HepG2 (cell line): ENCODE data around the gene DCN. TPM values are rescaled to one million over a fixed set of nuclear protein-coding genes. Genes with fewer than 3 reads are reported as not detected.

Source experiments
- ATAC-seq: fragments of 200-7000 bp; cut with Tn5 transposase; 3 replicates; pipeline ENCODE4 v1.9.1; 2020; ENCODE audit warnings: mild to moderate bottlenecking, moderate library complexity
- BruUV-seq: library from RNA; stranded (reverse); fragments of 400-500 nt; replicated peaks from 2 replicates; lab custom pipeline; 2021; lab: Mats Ljungman, UMichigan
- CTCF ChIA-PET: fragments of 300-600 bp; formaldehyde crosslinking; extraction: SDS; loops from one replicate; lab custom pipeline; 2021; ENCODE audit warnings: low total read pairs, inconsistent platforms, low intra/inter-chr PET ratio; lab: Yijun Ruan, JAX
- POLR2A ChIA-PET: fragments of 350-600 bp; sonication (Branson Sonifier 250); formaldehyde crosslinking; loops from one replicate; lab custom pipeline; 2020; ENCODE audit warnings: antibody characterized with exemption, inconsistent platforms; lab: Yijun Ruan, JAX
- DNase-seq: peaks from one replicate; pipeline ENCODE4 v3.0.0-alpha.2; 2015; ENCODE audit warnings: low spot score
- FAIRE-seq: peaks from 3 replicates; lab custom pipeline; 2011; peaks lifted over from hg19 to GRCh38; lab: Jason Lieb, UNC
- H2AFZ ChIP-seq: one replicate; pipeline ENCODE4 v1.6.1; 2011; ENCODE audit warnings: low read length, inconsistent platforms
- H3K27ac ChIP-seq: fragments of 300-600 bp; 3 replicates; pipeline ENCODE4 v1.8.0; 2011; ENCODE audit warnings: mixed run types, mild to moderate bottlenecking, mixed read lengths, low read length, inconsistent platforms; ENCODE audit not compliant: insufficient read depth; ENCODE audit errors: extremely low read length
- H3K27me3 ChIP-seq, 2 experiments: fragments of 200-600 bp in 1 of 2; 2 replicates in 1 of 2; 3 replicates in 1 of 2; pipeline versions ENCODE4 v1.6.0 to v1.8.0; 2011; ENCODE audit warnings: low read length in 2 of 2, mild to moderate bottlenecking in 2 of 2, moderate library complexity in 2 of 2, inconsistent platforms in 1 of 2; ENCODE audit not compliant: insufficient read depth in 2 of 2, control insufficient read depth in 1 of 2
- H3K36me3 ChIP-seq, 2 experiments: fragments of 200-600 bp in 1 of 2; replicated peaks in 1 of 2; 2 replicates in 1 of 2; 3 replicates in 1 of 2; pipeline versions ENCODE4 v1.5.1 to v1.8.0; 2011; ENCODE audit warnings: low read length in 2 of 2, inconsistent platforms in 1 of 2; ENCODE audit not compliant: insufficient read depth in 2 of 2, control insufficient read depth in 1 of 2
- H3K4me1 ChIP-seq: 2 replicates; pipeline ENCODE4 v1.5.1; 2012; ENCODE audit warnings: low read length, inconsistent platforms; ENCODE audit not compliant: insufficient read depth
- H3K4me2 ChIP-seq: 2 replicates; pipeline ENCODE4 v1.6.0; 2011; ENCODE audit warnings: low read depth, low read length, inconsistent platforms
- H3K4me3 ChIP-seq, 3 experiments: fragments of 200-600 bp in 1 of 3; sonication (generic), shearing (Covaris generic) in 1 of 3; replicated peaks in 1 of 3; 2 replicates each; pipeline ENCODE4 v1.5.1; 2011 to 2016; ENCODE audit warnings: low read length in 3 of 3, inconsistent platforms in 2 of 3, low read depth in 2 of 3, mild to moderate bottlenecking in 2 of 3, control low read depth in 1 of 3, mixed read lengths in 1 of 3; ENCODE audit not compliant: insufficient read depth in 1 of 3
- H3K79me2 ChIP-seq: one replicate; pipeline ENCODE4 v1.6.1; 2011; ENCODE audit warnings: low read length, inconsistent platforms; ENCODE audit not compliant: insufficient read depth
- H3K9ac ChIP-seq: 2 replicates; pipeline ENCODE4 v1.6.0; 2011; ENCODE audit warnings: mild to moderate bottlenecking, low read depth, low read length, inconsistent platforms; ENCODE audit not compliant: insufficient read depth
- H3K9me3 ChIP-seq: 2 replicates; pipeline ENCODE4 v1.5.1; 2012; ENCODE audit warnings: mild to moderate bottlenecking, low read length
- H4K20me1 ChIP-seq: 2 replicates; pipeline ENCODE4 v1.6.0; 2011; ENCODE audit warnings: inconsistent platforms, mild to moderate bottlenecking, low read length, moderate library complexity; ENCODE audit not compliant: insufficient read depth
- ELF4 ChIP-seq: sonication (generic); formaldehyde crosslinking; IDR thresholded peaks from 2 replicates; pipeline ENCODE4 v1.5.0; 2020; ENCODE audit warnings: missing genetic modification reagents, mild to moderate bottlenecking, moderate library complexity, borderline replicate concordance
- ISL2 ChIP-seq: sonication (generic); formaldehyde crosslinking; IDR thresholded peaks from 2 replicates; pipeline ENCODE4 v1.5.0; 2020; ENCODE audit warnings: missing genetic modification reagents
- KAT8 ChIP-seq: IDR thresholded peaks from 2 replicates; pipeline ENCODE4 v1.6.1; 2016; ENCODE audit warnings: missing genetic modification reagents, missing compliant biosample characterization
- KDM6A ChIP-seq: IDR thresholded peaks from 2 replicates; pipeline ENCODE4 v1.6.1; 2016; ENCODE audit warnings: low read depth
- MIXL1 ChIP-seq: IDR thresholded peaks from 2 replicates; pipeline ENCODE4 v1.6.1; 2016
- MTF1 ChIP-seq: sonication (generic); formaldehyde crosslinking; IDR thresholded peaks from 2 replicates; pipeline ENCODE4 v1.5.0; 2020; ENCODE audit warnings: missing genetic modification reagents
- RFXAP ChIP-seq: sonication (generic); formaldehyde crosslinking; IDR thresholded peaks from 2 replicates; pipeline ENCODE4 v1.4.0; 2020; ENCODE audit warnings: missing genetic modification reagents, borderline replicate concordance
- TBX3 ChIP-seq: fragments of 450-650 bp; IDR thresholded peaks from 2 replicates; pipeline ENCODE4 v1.6.1; 2017; ENCODE audit warnings: antibody characterized with exemption, mild to moderate bottlenecking, inconsistent platforms, borderline replicate concordance
- ZBTB37 ChIP-seq: sonication (generic); formaldehyde crosslinking; IDR thresholded peaks from 2 replicates; pipeline ENCODE4 v1.4.0; 2020; ENCODE audit warnings: mild to moderate bottlenecking, missing genetic modification reagents
- ZFP36L2 ChIP-seq: sonication (generic); formaldehyde crosslinking; IDR thresholded peaks from 2 replicates; pipeline ENCODE4 v1.4.0; 2020; ENCODE audit warnings: missing genetic modification reagents
- ZNF143 ChIP-seq: sonication (generic); formaldehyde crosslinking; IDR thresholded peaks from 2 replicates; pipeline ENCODE4 v1.4.0; 2020; ENCODE audit warnings: missing genetic modification reagents
- ZNF3 ChIP-seq: IDR thresholded peaks from 2 replicates; pipeline ENCODE4 v1.7.0; 2017; ENCODE audit warnings: inconsistent platforms
- ZNF639 ChIP-seq: conservative IDR thresholded peaks from 2 replicates; pipeline ENCODE4 v1.6.1; 2018; ENCODE audit warnings: missing genetic modification reagents
- ZNF75D ChIP-seq: sonication (generic); formaldehyde crosslinking; IDR thresholded peaks from 2 replicates; pipeline ENCODE4 v1.8.1; 2023; ENCODE audit warnings: missing genetic modification reagents, mild to moderate bottlenecking, borderline replicate concordance
- ZSCAN9 ChIP-seq: IDR thresholded peaks from 2 replicates; pipeline ENCODE4 v1.6.1; 2016; ENCODE audit warnings: borderline replicate concordance
- WGBS: methylation state at CpG from one replicate; pipeline ENCODE4 v1.1.6; 2017; ENCODE audit warnings: low lambda C conversion rate; 5-methylcytosine and 5-hydroxymethylcytosine counted together
- in situ Hi-C: cut with HindIII; loops from 2 replicates; pipeline ENCODE4 v1.10.0; 2017; ENCODE audit warnings: low pct_unique_long_range_greater_than_20kb; ENCODE audit not compliant: extremely low pct_ligation_motif_present
- intact Hi-C: fragments of 100-400 bp; cut with micrococcal nuclease; formaldehyde crosslinking; loops from one replicate; pipeline ENCODE4 v1.10.0; 2022; ENCODE audit not compliant: unreplicated experiment
- polyA plus RNA-seq, 8 experiments: library from polyadenylated mRNA; depleted of rRNA in 3 of 8; stranded (reverse) in 7 of 8; unstranded in 1 of 8; fragments of >200 nt; fragmentation: Illumina TruSeq in 4 of 8; extraction: Trizol in 4 of 8; gene quantifications; 2 replicates each; pipeline versions ENCODE4 v1.2.1 to v1.2.3, GENCODE V29; 2011 to 2016; ENCODE audit warnings: low read depth in 4 of 8, missing spikeins in 1 of 8, mixed read lengths in 1 of 8; ENCODE audit not compliant: insufficient read depth in 1 of 8
- total RNA-seq, 5 experiments: library from RNA; depleted of rRNA; stranded (reverse); fragments of >200 nt; fragmentation: Illumina TruSeq; extraction: Trizol; gene quantifications; 2 replicates each; pipeline ENCODE4 v1.2.3, GENCODE V29; 2016; ENCODE audit warnings: low read depth in 1 of 5
- TF ChIP-seq, protein P1 (sequence below): sonication (generic); formaldehyde crosslinking; IDR thresholded peaks from 2 replicates; pipeline ENCODE4 v1.4.0; 2020; ENCODE audit warnings: missing genetic modification reagents, borderline replicate concordance
- TF ChIP-seq, protein P2 (sequence below): sonication (generic); formaldehyde crosslinking; conservative IDR thresholded peaks from 2 replicates; pipeline ENCODE4 v1.5.0; 2020; ENCODE audit warnings: missing genetic modification reagents

The DCN gene
- total and polyA plus RNA-seq, 2 of the 13 experiments (the other 11 are each of a cell fraction or from before 2014, with no cell fraction given), result not detected

GRCh38 chr12:91183551-91183950 lies 934 bp upstream of the DCN start (continued):
- TF ChIP-seq ZBTB37 (CRISPR knock-in tag) (no peak), MTF1 (CRISPR knock-in tag) (no peak), ZNF143 (no peak)

DNA sequence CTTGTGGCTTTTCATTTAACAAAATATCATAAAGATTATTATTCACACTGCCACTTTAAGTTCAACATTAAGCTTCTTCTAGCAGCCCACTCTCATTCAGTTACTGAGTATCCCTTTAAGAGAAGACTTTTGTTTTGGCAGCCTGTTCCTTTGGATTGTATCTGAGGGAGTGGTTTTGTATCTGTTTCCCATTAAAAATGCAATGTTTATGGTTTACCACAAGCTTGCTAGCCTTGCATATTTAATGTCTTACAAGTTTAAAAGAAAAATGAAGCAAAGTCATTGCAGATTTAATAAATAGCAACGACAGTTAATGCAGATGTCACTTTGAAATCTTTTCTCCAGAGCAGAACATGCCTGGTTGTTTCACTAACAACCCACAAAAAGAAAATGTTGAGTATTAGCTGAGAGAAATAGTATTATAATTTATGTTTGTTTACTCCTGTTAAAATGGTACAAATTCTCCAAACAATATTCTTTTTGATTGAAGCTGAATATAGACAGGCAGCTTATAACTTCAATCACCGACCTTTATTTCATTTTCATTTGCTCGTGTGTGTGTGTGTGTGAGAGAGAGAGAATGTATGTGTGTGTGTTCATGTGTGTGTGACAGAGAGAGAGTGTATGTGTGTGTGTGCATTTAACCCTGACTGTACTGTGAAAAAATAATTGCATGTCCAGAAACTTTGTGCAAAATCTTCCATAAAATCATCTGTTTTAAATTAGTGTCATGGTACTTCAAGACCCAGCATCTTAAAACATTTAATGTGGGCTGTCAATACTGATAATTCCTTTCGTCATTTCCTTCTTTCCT lies 1.8 kb downstream of the DCN start:
- in situ Hi-C loops, result no loop called here
- Histone ChIP-seq H3K9ac (no peak overlapping the region), H3K36me3 (no peaks in the 10 kb centered on the region), H3K4me2 (no peak overlapping the region), H3K27me3 (no peaks in the 10 kb centered on the region), H3K79me2 (no peaks in the 10 kb centered on the region), H3K4me3 (no peak overlapping the region), H3K27ac (no peak overlapping the region), H2AFZ (no peak overlapping the region), H4K20me1 (no peaks in the 10 kb centered on the region), H3K4me1 (no peaks in the 10 kb centered on the region), H3K9me3 (no peaks in the 10 kb centered on the region)
- DNase-seq (no peak), FAIRE-seq (no peak), ATAC-seq (no peak)
- BruUV-seq, result no TSS peak
- ChIA-PET POLR2A (no interaction called here), CTCF (no interaction called here)
- intact Hi-C loops, result no loop called here
- TF ChIP-seq, protein P1, sequence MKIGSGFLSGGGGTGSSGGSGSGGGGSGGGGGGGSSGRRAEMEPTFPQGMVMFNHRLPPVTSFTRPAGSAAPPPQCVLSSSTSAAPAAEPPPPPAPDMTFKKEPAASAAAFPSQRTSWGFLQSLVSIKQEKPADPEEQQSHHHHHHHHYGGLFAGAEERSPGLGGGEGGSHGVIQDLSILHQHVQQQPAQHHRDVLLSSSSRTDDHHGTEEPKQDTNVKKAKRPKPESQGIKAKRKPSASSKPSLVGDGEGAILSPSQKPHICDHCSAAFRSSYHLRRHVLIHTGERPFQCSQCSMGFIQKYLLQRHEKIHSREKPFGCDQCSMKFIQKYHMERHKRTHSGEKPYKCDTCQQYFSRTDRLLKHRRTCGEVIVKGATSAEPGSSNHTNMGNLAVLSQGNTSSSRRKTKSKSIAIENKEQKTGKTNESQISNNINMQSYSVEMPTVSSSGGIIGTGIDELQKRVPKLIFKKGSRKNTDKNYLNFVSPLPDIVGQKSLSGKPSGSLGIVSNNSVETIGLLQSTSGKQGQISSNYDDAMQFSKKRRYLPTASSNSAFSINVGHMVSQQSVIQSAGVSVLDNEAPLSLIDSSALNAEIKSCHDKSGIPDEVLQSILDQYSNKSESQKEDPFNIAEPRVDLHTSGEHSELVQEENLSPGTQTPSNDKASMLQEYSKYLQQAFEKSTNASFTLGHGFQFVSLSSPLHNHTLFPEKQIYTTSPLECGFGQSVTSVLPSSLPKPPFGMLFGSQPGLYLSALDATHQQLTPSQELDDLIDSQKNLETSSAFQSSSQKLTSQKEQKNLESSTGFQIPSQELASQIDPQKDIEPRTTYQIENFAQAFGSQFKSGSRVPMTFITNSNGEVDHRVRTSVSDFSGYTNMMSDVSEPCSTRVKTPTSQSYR, result no peak
- no peak for TF ChIP-seq ZNF3 (CRISPR knock-in tag)
- TF ChIP-seq MIXL1 (CRISPR knock-in tag), result no peak
- no peak for TF ChIP-seq ZNF75D (CRISPR knock-in tag)
- TF ChIP-seq ELF4 (CRISPR knock-in tag), result no peak
- no peak for TF ChIP-seq ZNF639 (CRISPR knock-in tag)
- TF ChIP-seq, protein P2, sequence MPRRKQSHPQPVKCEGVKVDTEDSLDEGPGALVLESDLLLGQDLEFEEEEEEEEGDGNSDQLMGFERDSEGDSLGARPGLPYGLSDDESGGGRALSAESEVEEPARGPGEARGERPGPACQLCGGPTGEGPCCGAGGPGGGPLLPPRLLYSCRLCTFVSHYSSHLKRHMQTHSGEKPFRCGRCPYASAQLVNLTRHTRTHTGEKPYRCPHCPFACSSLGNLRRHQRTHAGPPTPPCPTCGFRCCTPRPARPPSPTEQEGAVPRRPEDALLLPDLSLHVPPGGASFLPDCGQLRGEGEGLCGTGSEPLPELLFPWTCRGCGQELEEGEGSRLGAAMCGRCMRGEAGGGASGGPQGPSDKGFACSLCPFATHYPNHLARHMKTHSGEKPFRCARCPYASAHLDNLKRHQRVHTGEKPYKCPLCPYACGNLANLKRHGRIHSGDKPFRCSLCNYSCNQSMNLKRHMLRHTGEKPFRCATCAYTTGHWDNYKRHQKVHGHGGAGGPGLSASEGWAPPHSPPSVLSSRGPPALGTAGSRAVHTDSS, result no peak
- no peak for TF ChIP-seq TBX3
- no peak for TF ChIP-seq ISL2 (CRISPR knock-in tag)
- TF ChIP-seq ZFP36L2, result no peak
- no peak for TF ChIP-seq ZSCAN9 (CRISPR knock-in tag)
- TF ChIP-seq KDM6A, result no peak
- TF ChIP-seq RFXAP (CRISPR knock-in tag), result no peak
- TF ChIP-seq KAT8 (CRISPR knock-in tag), result no peak
- 3% methylated on average over 4 of the region's 4 CpGs for WGBS
